Mesenchymal stem cell (in vitro differentiated cells and primary cell): ENCODE measurements around the gene MAPKAP1.
A peak's percentile ranks its signal among the peaks of the same experiment; 100 is the strongest.

Experiments used
- DNase-seq: peaks from one replicate; pipeline ENCODE4 v3.0.0-alpha.2; 2013
- H2AFZ ChIP-seq: one replicate; pipeline ENCODE4 v1.6.1; 2013; ENCODE audit warnings: low read depth, mild to moderate bottlenecking, control low read depth, inconsistent platforms, low read length, moderate library complexity
- H2AK5ac ChIP-seq: 2 replicates; pipeline ENCODE4 v1.6.1; 2013; ENCODE audit warnings: low read length, moderate library complexity, mild to moderate bottlenecking, inconsistent platforms; ENCODE audit not compliant: severe bottlenecking
- H2BK120ac ChIP-seq: one replicate; pipeline ENCODE4 v1.6.1; 2013; ENCODE audit warnings: low read depth, mild to moderate bottlenecking, inconsistent platforms, low read length, moderate library complexity
- H2BK12ac ChIP-seq, 2 experiments: one replicate each; pipeline ENCODE4 v1.6.1; 2013; ENCODE audit warnings: inconsistent platforms in 2 of 2, low read length in 2 of 2, mild to moderate bottlenecking in 2 of 2, moderate library complexity in 2 of 2, control low read depth in 1 of 2
- H2BK15ac ChIP-seq: one replicate; pipeline ENCODE4 v1.6.1; 2013; ENCODE audit warnings: mild to moderate bottlenecking, low read depth, inconsistent platforms; ENCODE audit not compliant: poor library complexity, severe bottlenecking
- H2BK5ac ChIP-seq: 2 replicates; pipeline ENCODE4 v1.6.1; 2013; ENCODE audit warnings: low read depth, mild to moderate bottlenecking, low read length, control low read depth, inconsistent platforms; ENCODE audit not compliant: poor library complexity, severe bottlenecking
- H3K14ac ChIP-seq, 2 experiments: one replicate each; pipeline ENCODE4 v1.6.1; 2013; ENCODE audit warnings: inconsistent platforms in 2 of 2, low read length in 2 of 2, control low read depth in 1 of 2, mild to moderate bottlenecking in 1 of 2, moderate library complexity in 1 of 2
- H3K18ac ChIP-seq, 2 experiments: one replicate each; pipeline ENCODE4 v1.6.1; 2013; ENCODE audit warnings: inconsistent platforms in 2 of 2, low read length in 2 of 2, control low read depth in 1 of 2, low read depth in 1 of 2, mild to moderate bottlenecking in 1 of 2
- H3K23ac ChIP-seq, 2 experiments: one replicate each; pipeline ENCODE4 v1.6.1; 2013; ENCODE audit warnings: inconsistent platforms in 2 of 2, low read length in 2 of 2, mild to moderate bottlenecking in 2 of 2, moderate library complexity in 2 of 2, control low read depth in 1 of 2
- H3K27ac ChIP-seq: 2 replicates; pipeline ENCODE4 v1.5.1; 2013; ENCODE audit warnings: mild to moderate bottlenecking, moderate library complexity, low read length, control low read depth, inconsistent platforms; ENCODE audit not compliant: poor library complexity, severe bottlenecking
- H3K27me3 ChIP-seq, 2 experiments: 2 replicates each; pipeline versions ENCODE4 v1.6.1 to v1.7.0; 2013; ENCODE audit warnings: low read length in 2 of 2, mild to moderate bottlenecking in 2 of 2, moderate library complexity in 2 of 2, control low read depth in 1 of 2, inconsistent platforms in 1 of 2; ENCODE audit not compliant: control insufficient read depth in 1 of 2, insufficient read depth in 1 of 2
- H3K36me3 ChIP-seq, 2 experiments: 2 replicates each; pipeline versions ENCODE4 v1.6.1 to v1.7.0; 2013; ENCODE audit warnings: low read length in 2 of 2, control low read depth in 1 of 2, inconsistent platforms in 1 of 2, low read depth in 1 of 2, mild to moderate bottlenecking in 1 of 2; ENCODE audit not compliant: insufficient read depth in 2 of 2, control insufficient read depth in 1 of 2
- H3K4ac ChIP-seq, 2 experiments: one replicate each; pipeline ENCODE4 v1.6.1; 2013; ENCODE audit warnings: inconsistent platforms in 2 of 2, low read length in 2 of 2, mild to moderate bottlenecking in 2 of 2, moderate library complexity in 2 of 2, control low read depth in 1 of 2, low read depth in 1 of 2
- H3K4me1 ChIP-seq: 2 replicates; pipeline ENCODE4 v1.6.1; 2013; ENCODE audit warnings: low read depth, low read length, control low read depth; ENCODE audit not compliant: control insufficient read depth, insufficient read depth
- H3K4me2 ChIP-seq: 2 replicates; pipeline ENCODE4 v1.6.1; 2013; ENCODE audit warnings: low read length, mild to moderate bottlenecking, inconsistent platforms; ENCODE audit not compliant: poor library complexity, severe bottlenecking
- H3K4me3 ChIP-seq, 2 experiments: 2 replicates each; pipeline versions ENCODE4 v1.5.1 to v1.7.0; 2013; ENCODE audit warnings: low read length in 2 of 2, mild to moderate bottlenecking in 2 of 2, control low read depth in 1 of 2, low read depth in 1 of 2; ENCODE audit not compliant: insufficient read depth in 1 of 2
- H3K79me1 ChIP-seq: replicated peaks from 2 replicates; pipeline ENCODE4 v1.6.1; 2013; ENCODE audit warnings: mild to moderate bottlenecking, control low read depth, low read length, inconsistent platforms; ENCODE audit not compliant: poor library complexity, severe bottlenecking
- H3K9ac ChIP-seq: 2 replicates; pipeline ENCODE4 v1.7.0; 2013; ENCODE audit warnings: mild to moderate bottlenecking, low read length, moderate library complexity
- H3K9me3 ChIP-seq: 2 replicates; pipeline ENCODE4 v1.7.0; 2013; ENCODE audit warnings: mild to moderate bottlenecking, low read length; ENCODE audit not compliant: control insufficient read depth
- H4K8ac ChIP-seq: one replicate; pipeline ENCODE4 v1.6.1; 2013; ENCODE audit warnings: inconsistent platforms, mild to moderate bottlenecking, low read length, moderate library complexity
- H4K91ac ChIP-seq: one replicate; pipeline ENCODE4 v1.6.1; 2013; ENCODE audit warnings: mild to moderate bottlenecking, low read length, inconsistent platforms
- WGBS: methylation state at CpG from one replicate; pipeline ENCODE4 v1.1.7; 2013; ENCODE audit warnings: mixed read lengths; 5-methylcytosine and 5-hydroxymethylcytosine counted together

Gene MAPKAP1

GRCh38 chr9:125428060-125428901 lies 278.7 kb downstream of the MAPKAP1 start:
- no peak overlapping the region for H2BK12ac ChIP-seq
- no peak overlapping the region for H3K9ac ChIP-seq
- H3K4me3 ChIP-seq: no peak overlapping the region
- no peaks in the 10 kb centered on the region for H3K36me3 ChIP-seq
- no peak overlapping the region for H4K8ac ChIP-seq
- no peak overlapping the region for H2BK120ac ChIP-seq
- H3K18ac ChIP-seq: no peak overlapping the region
- H3K4me2 ChIP-seq: no peak overlapping the region
- no peak overlapping the region for H3K23ac ChIP-seq
- no peak overlapping the region for H4K91ac ChIP-seq
- DNase-seq: no peak
- no peak overlapping the region for H2BK15ac ChIP-seq
- H2BK5ac ChIP-seq: no peak overlapping the region
- no peak overlapping the region for H2AK5ac ChIP-seq
- H3K27me3 ChIP-seq: peaks cover 0 to 3% of the 10 kb centered on the region in 2 experiments
- 93% methylated on average over 10 of the region's 10 CpGs for WGBS
- H3K14ac ChIP-seq: no peak overlapping the region
- H3K79me1 ChIP-seq: no peaks in the 10 kb centered on the region
- H3K27ac ChIP-seq: no peak overlapping the region
- H3K9me3 ChIP-seq: no peaks in the 10 kb centered on the region
- H2AFZ ChIP-seq: no peak overlapping the region
- H3K4ac ChIP-seq: no peak overlapping the region
- H3K4me1 ChIP-seq: peaks cover 2% of the 10 kb centered on the region

- no peak for DNase-seq
- H3K9ac ChIP-seq: no peak overlapping the region
- no peak overlapping the region for H2BK12ac ChIP-seq
- no peak overlapping the region for H2AK5ac ChIP-seq
- no peak overlapping the region for H3K23ac ChIP-seq
- WGBS: 96% methylated on average over 18 of the region's 18 CpGs
- peaks cover 0 to 3% of the 10 kb centered on the region in 2 experiments for H3K27me3 ChIP-seq
- H3K36me3 ChIP-seq: no peaks in the 10 kb centered on the region
- H3K4me2 ChIP-seq: no peak overlapping the region
- H3K4me1 ChIP-seq: peaks cover 2% of the 10 kb centered on the region
- H2BK5ac ChIP-seq: no peak overlapping the region
- no peak overlapping the region for H3K14ac ChIP-seq
- H3K27ac ChIP-seq: no peak overlapping the region
- H4K91ac ChIP-seq: no peak overlapping the region
- no peak overlapping the region for H3K18ac ChIP-seq
- no peaks in the 10 kb centered on the region for H3K79me1 ChIP-seq
- peak overlapping the region; percentile 12 for H2BK15ac ChIP-seq
- no peak overlapping the region for H3K4ac ChIP-seq
- no peaks in the 10 kb centered on the region for H3K9me3 ChIP-seq
- no peak overlapping the region for H2BK120ac ChIP-seq
- no peak overlapping the region for H3K4me3 ChIP-seq
- no peak overlapping the region for H4K8ac ChIP-seq
- no peak overlapping the region for H2AFZ ChIP-seq
These were observed 279.5 kb downstream of the MAPKAP1 start for GRCh38 chr9:125427556-125427955.

GRCh38 chr9:125426926-125427325 lies 280.1 kb downstream of the MAPKAP1 start:
- H2BK120ac ChIP-seq: no peak overlapping the region
- no peaks in the 10 kb centered on the region for H3K9me3 ChIP-seq
- H4K8ac ChIP-seq: no peak overlapping the region
- H4K91ac ChIP-seq: peak overlapping the region; percentile 25
- H3K27me3 ChIP-seq: peaks cover 0 to 3% of the 10 kb centered on the region in 2 experiments
- no peak overlapping the region for H2BK12ac ChIP-seq
- peaks cover 2% of the 10 kb centered on the region for H3K4me1 ChIP-seq
- no peak overlapping the region for H3K9ac ChIP-seq
- no peak overlapping the region for H3K4me2 ChIP-seq
- no peak overlapping the region for H3K27ac ChIP-seq
- DNase-seq: no peak
- H2BK5ac ChIP-seq: no peak overlapping the region
- no peak overlapping the region for H3K4ac ChIP-seq
- no peak overlapping the region for H2AFZ ChIP-seq
- no peaks in the 10 kb centered on the region for H3K36me3 ChIP-seq
- no peak overlapping the region for H3K23ac ChIP-seq
- no peak overlapping the region for H2AK5ac ChIP-seq
- no peak overlapping the region for H3K14ac ChIP-seq
- WGBS: 98% methylated on average over 17 of the region's 17 CpGs
- no peak overlapping the region for H3K18ac ChIP-seq
- no peak overlapping the region for H2BK15ac ChIP-seq
- no peak overlapping the region for H3K4me3 ChIP-seq
- H3K79me1 ChIP-seq: no peaks in the 10 kb centered on the region

- Histone ChIP-seq H3K27me3 (peaks cover 0 to 3% of the 10 kb centered on the region in 2 experiments), H3K4me2 (no peak overlapping the region), H3K79me1 (no peaks in the 10 kb centered on the region), H2AFZ (peak overlapping the region; percentile 46), H2BK5ac (no peak overlapping the region), H2AK5ac (no peak overlapping the region), H2BK15ac (no peak overlapping the region), H3K23ac (no peak overlapping the region), H3K18ac (no peak overlapping the region), H3K9ac (no peak overlapping the region), H2BK120ac (no peak overlapping the region), H4K8ac (peak overlapping the region; percentile 66), H3K9me3 (no peaks in the 10 kb centered on the region), H3K27ac (no peak overlapping the region), H3K14ac (peak overlapping the region in 1 of 2 experiments; percentile 0), H3K36me3 (no peaks in the 10 kb centered on the region), H3K4me3 (no peak overlapping the region), H3K4ac (no peak overlapping the region), H3K4me1 (peaks cover 2% of the 10 kb centered on the region), H2BK12ac (no peak overlapping the region), H4K91ac (peak overlapping the region; percentile 18)
- no peak for DNase-seq
- 93% methylated on average over 14 of the region's 14 CpGs for WGBS
These were observed 281.0 kb downstream of the MAPKAP1 start for GRCh38 chr9:125425901-125426515.
